Parathyroid adenoma (tissue), 2 donors: ENCODE measurements around the gene RCVRN.

ENCODE experiments used
- H2AFZ ChIP-seq: fragments of 300-600 bp; sonication (generic); one replicate; pipeline ENCODE4 v1.7.0; 2017; ENCODE audit warnings: antibody characterized with exemption, mild to moderate bottlenecking
- H3K27ac ChIP-seq: fragments of 300-600 bp; sonication (generic); one replicate; pipeline ENCODE4 v1.7.0; 2017
- H3K27me3 ChIP-seq: fragments of 300-600 bp; sonication (generic); one replicate; pipeline ENCODE4 v1.7.0; 2017; ENCODE audit warnings: low read length; ENCODE audit not compliant: control insufficient read depth, insufficient read depth
- H3K36me3 ChIP-seq: fragments of 300-600 bp; sonication (generic); one replicate; pipeline ENCODE4 v1.7.0; 2017; ENCODE audit warnings: low read length; ENCODE audit not compliant: control insufficient read depth, insufficient read depth
- H3K4me1 ChIP-seq: fragments of 300-600 bp; sonication (generic); one replicate; pipeline ENCODE4 v1.7.0; 2017; ENCODE audit warnings: control low read depth
- H3K4me2 ChIP-seq: fragments of 300-600 bp; sonication (generic); one replicate; pipeline ENCODE4 v1.7.0; 2017; ENCODE audit warnings: low read length
- H3K4me3 ChIP-seq: fragments of 300-600 bp; sonication (generic); one replicate; pipeline ENCODE4 v1.7.0; 2017; ENCODE audit warnings: low read depth, low read length
- H3K79me2 ChIP-seq: fragments of 300-600 bp; sonication (generic); one replicate; pipeline ENCODE4 v1.7.0; 2017; ENCODE audit warnings: control low read depth
- H3K9ac ChIP-seq: fragments of 300-600 bp; sonication (generic); one replicate; pipeline ENCODE4 v1.7.0; 2017; ENCODE audit warnings: mild to moderate bottlenecking
- H3K9me3 ChIP-seq: fragments of 300-600 bp; sonication (generic); one replicate; pipeline ENCODE4 v1.7.0; 2017; ENCODE audit warnings: low read length; ENCODE audit not compliant: control insufficient read depth
- TF ChIP-seq, protein P1 (sequence below): fragments of 300-600 bp; sonication (generic); IDR thresholded peaks from one replicate; pipeline ENCODE4 v1.7.0; 2017; ENCODE audit warnings: antibody characterized with exemption, mild to moderate bottlenecking
- donor health status: primary hyperparathyroidism.

Gene RCVRN

DNA sequence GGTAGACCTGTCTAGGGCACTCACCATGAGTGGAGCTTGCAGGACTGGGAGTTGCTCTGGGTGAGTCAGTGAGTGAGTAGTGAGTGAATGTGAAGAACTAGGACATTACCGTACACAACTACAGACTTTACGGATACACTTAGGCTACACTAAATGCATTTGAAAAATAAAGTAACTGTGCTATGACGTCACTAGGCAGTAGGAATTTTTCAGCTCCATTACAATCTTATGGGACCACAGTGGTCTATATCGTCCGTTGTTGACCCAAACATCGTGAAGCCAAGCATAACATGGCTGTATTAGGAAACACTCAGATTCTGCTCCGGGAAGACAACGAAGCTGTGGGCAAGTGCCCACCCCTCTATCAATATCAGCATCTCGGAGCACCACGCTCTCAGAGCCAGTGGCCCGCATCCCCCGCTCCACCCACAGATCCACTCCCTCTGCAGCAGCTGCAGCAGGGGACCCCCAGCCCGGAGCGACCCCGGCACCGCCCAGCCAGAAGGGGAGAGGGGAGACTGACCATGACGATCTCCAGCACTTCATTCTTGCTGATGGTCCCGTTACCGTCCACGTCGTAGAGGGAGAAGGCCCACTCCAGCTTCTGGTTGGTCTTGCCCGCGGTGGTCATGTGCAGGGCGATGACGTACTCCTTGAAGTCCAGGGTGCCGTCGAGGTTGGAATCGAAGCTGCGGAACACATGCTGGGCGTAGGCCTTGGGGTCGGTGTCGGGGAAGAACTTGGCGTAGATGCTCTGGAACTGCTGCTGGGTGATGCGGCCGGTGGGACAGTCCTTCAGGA lies 594 bp downstream of the RCVRN start:
- Histone ChIP-seq H3K27ac (no peak overlapping the region), H3K9ac (no peak overlapping the region), H3K4me3 (no peak overlapping the region), H3K36me3 (no peaks in the 10 kb centered on the region), H3K4me2 (no peak overlapping the region), H3K4me1 (no peaks in the 10 kb centered on the region), H2AFZ (no peak overlapping the region), H3K27me3 (peaks cover 2% of the 10 kb centered on the region), H3K9me3 (no peaks in the 10 kb centered on the region), H3K79me2 (no peaks in the 10 kb centered on the region)
- TF ChIP-seq, protein P1, sequence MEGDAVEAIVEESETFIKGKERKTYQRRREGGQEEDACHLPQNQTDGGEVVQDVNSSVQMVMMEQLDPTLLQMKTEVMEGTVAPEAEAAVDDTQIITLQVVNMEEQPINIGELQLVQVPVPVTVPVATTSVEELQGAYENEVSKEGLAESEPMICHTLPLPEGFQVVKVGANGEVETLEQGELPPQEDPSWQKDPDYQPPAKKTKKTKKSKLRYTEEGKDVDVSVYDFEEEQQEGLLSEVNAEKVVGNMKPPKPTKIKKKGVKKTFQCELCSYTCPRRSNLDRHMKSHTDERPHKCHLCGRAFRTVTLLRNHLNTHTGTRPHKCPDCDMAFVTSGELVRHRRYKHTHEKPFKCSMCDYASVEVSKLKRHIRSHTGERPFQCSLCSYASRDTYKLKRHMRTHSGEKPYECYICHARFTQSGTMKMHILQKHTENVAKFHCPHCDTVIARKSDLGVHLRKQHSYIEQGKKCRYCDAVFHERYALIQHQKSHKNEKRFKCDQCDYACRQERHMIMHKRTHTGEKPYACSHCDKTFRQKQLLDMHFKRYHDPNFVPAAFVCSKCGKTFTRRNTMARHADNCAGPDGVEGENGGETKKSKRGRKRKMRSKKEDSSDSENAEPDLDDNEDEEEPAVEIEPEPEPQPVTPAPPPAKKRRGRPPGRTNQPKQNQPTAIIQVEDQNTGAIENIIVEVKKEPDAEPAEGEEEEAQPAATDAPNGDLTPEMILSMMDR, result no peak

DNA sequence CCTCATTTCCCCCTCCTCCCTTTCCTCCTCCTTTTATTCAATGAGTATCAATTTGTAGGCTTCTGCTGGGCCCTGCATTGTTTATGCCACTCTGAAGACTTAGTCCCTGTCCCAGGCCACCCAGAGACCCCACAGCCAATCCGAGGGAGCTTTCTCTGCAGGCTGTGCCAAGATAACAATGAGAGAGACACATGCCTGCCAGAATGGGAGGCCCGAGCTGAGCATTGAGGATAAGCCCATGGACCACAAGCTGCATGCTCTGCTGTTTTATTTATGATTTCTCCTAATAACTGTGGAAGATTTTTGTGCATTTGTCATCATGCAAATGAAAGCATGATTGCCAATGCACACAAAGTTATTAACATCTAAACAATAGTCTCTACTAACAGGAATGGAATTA lies 3.0 kb downstream of the RCVRN start:
- no peaks in the 10 kb centered on the region for H3K36me3 ChIP-seq
- no peaks in the 10 kb centered on the region for H3K79me2 ChIP-seq
- no peak overlapping the region for H2AFZ ChIP-seq
- H3K27me3 ChIP-seq, result peaks cover 2% of the 10 kb centered on the region
- H3K27ac ChIP-seq, result no peak overlapping the region
- H3K4me1 ChIP-seq, result no peaks in the 10 kb centered on the region
- no peak overlapping the region for H3K4me2 ChIP-seq
- H3K9me3 ChIP-seq, result no peaks in the 10 kb centered on the region
- no peak overlapping the region for H3K4me3 ChIP-seq
- TF ChIP-seq, protein P1, result no peak
- no peak overlapping the region for H3K9ac ChIP-seq

DNA sequence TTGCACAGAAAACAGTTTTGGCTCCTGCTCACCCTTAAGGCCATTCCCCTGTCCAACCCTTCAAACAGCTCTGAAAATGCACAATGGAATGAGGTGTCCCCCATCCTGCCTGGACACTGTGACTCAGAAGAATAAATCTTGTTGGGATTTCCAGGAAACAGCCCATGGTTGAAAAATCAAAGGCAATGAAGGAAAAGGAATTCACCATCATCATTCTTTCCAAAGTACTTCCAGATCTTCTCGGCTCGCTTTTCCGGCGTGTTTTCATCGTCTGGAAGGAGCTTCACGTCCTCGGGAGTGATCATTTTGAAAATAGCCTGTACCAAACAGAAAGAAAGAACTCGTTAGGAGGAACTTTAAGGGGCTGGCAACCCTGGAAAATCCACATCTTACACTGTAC lies 4.3 kb downstream of the RCVRN start:
- TF ChIP-seq, protein P1, result no peak

DNA sequence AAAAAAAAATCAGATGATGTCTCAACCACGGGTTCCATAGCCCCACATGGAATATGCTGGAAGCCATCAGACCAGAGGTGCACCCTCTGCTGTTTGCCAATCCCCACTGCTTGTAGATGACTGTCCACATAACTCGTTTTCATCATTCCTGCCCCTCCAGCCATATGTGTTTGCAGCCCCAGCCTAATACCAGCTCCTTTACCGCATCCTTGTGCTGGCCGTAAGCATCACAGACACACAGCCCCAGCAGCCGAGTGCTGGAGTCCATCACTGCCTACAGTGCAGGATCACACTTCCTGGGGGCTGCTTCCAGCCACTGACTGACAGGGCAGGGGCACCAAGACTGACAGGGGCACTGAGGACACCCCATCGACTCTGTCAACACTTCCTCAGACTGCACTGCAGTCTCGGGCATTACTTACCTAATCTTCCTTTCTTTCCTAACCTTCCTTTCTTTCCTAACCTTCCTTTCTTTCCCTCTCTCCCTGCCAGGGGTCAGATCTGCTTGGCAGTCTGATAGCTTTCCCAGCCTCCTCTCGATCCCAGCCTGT lies 5.0 kb downstream of the RCVRN start:
- Histone ChIP-seq H3K9me3 (no peaks in the 10 kb centered on the region), H3K4me1 (no peaks in the 10 kb centered on the region), H3K79me2 (no peaks in the 10 kb centered on the region), H3K27ac (no peak overlapping the region), H3K36me3 (no peaks in the 10 kb centered on the region), H2AFZ (no peak overlapping the region), H3K27me3 (no peaks in the 10 kb centered on the region), H3K9ac (no peak overlapping the region), H3K4me3 (no peak overlapping the region), H3K4me2 (no peak overlapping the region)
- TF ChIP-seq, protein P1, result no peak

More for the DNA sequence above, 4.3 kb downstream of the RCVRN start:
- no peaks in the 10 kb centered on the region for H3K4me1 ChIP-seq
- no peaks in the 10 kb centered on the region for H3K27me3 ChIP-seq
- no peaks in the 10 kb centered on the region for H3K79me2 ChIP-seq
- no peak overlapping the region for H2AFZ ChIP-seq
- no peak overlapping the region for H3K4me3 ChIP-seq
- no peaks in the 10 kb centered on the region for H3K36me3 ChIP-seq
- no peak overlapping the region for H3K9ac ChIP-seq
- H3K27ac ChIP-seq, result no peak overlapping the region
- H3K4me2 ChIP-seq, result no peak overlapping the region
- H3K9me3 ChIP-seq, result no peaks in the 10 kb centered on the region
